K562 (cell line): Measurements from ENCODE around the gene CLIP2. TPM values are rescaled to one million over a fixed set of nuclear protein-coding genes. Genes with fewer than 3 reads are reported as not detected.

Source experiments
- ATF7 ChIP-seq: fragments of 450-650 bp; IDR thresholded peaks from 2 replicates; pipeline ENCODE4 v1.7.1; 2014; ENCODE audit warnings: mild to moderate bottlenecking, moderate library complexity
- BDP1 ChIP-seq: IDR thresholded peaks from 3 replicates; pipeline ENCODE4 v1.6.1; 2011; ENCODE audit not compliant: insufficient read length, insufficient read depth
- CEBPG ChIP-seq, 3 experiments: fragments of 200-800 bp in 1 of 3; sonication (Bioruptor generic) in 1 of 3; sonication (generic) in 1 of 3; formaldehyde crosslinking in 1 of 3; IDR thresholded peaks in 2 of 3; conservative IDR thresholded peaks in 1 of 3; 2 replicates each; pipeline versions ENCODE4 v1.6.1 to v1.8.0; 2016 to 2022; ENCODE audit warnings: missing compliant biosample characterization in 2 of 3, missing genetic modification characterization in 2 of 3, mild to moderate bottlenecking in 1 of 3, missing genetic modification reagents in 1 of 3
- EGR1 ChIP-seq: fragments of 450-650 bp; conservative IDR thresholded peaks from 2 replicates; pipeline ENCODE4 v1.6.1; 2017; ENCODE audit warnings: mild to moderate bottlenecking
- ELK1 ChIP-seq: sonication (generic); formaldehyde crosslinking; IDR thresholded peaks from 2 replicates; pipeline ENCODE4 v1.8.1; 2022; ENCODE audit warnings: missing genetic modification reagents
- FOXJ2 ChIP-seq: fragments of 200-800 bp; sonication (Bioruptor generic); IDR thresholded peaks from 2 replicates; pipeline ENCODE4 v1.6.1; 2016; ENCODE audit warnings: missing genetic modification characterization, missing compliant biosample characterization
- HNRNPH1 ChIP-seq: fragments of 200-400 bp; formaldehyde crosslinking; optimal IDR thresholded peaks from 2 replicates; pipeline ENCODE3; 2017; ENCODE audit warnings: low read depth, mild to moderate bottlenecking, low read length, moderate library complexity
- IFI16 ChIP-seq: fragments of 250-450 bp; sonication (Bioruptor Pico); IDR thresholded peaks from 2 replicates; pipeline ENCODE4 v2.1.2; 2022; ENCODE audit warnings: mild to moderate bottlenecking, inconsistent platforms
- JUNB ChIP-seq: fragments of 450-650 bp; formaldehyde crosslinking; conservative IDR thresholded peaks from 2 replicates; pipeline ENCODE4 v1.4.0; 2020; ENCODE audit warnings: mild to moderate bottlenecking
- MXI1 ChIP-seq: IDR thresholded peaks from 2 replicates; pipeline ENCODE4 v1.6.1; 2011; ENCODE audit warnings: low read depth, mild to moderate bottlenecking, improper control_type of control experiment, low read length
- NBN ChIP-seq: fragments of 450-650 bp; IDR thresholded peaks from 2 replicates; pipeline ENCODE4 v1.6.1; 2016; ENCODE audit warnings: low read depth, mild to moderate bottlenecking
- PHB ChIP-seq: fragments of 250-450 bp; sonication (Bioruptor Pico); IDR thresholded peaks from 2 replicates; pipeline ENCODE4 v1.5.0; 2021
- RBM22 ChIP-seq: fragments of 200-400 bp; formaldehyde crosslinking; IDR thresholded peaks from 2 replicates; pipeline ENCODE4 v1.6.1; 2018; ENCODE audit warnings: low read length, low read depth; ENCODE audit not compliant: poor library complexity, severe bottlenecking
- SMAD2 ChIP-seq: fragments of 150-350 bp; IDR thresholded peaks from 2 replicates; pipeline ENCODE4 v1.6.1; 2014; ENCODE audit warnings: low read depth, mild to moderate bottlenecking, low read length
- SMC3 ChIP-seq: conservative IDR thresholded peaks from 2 replicates; pipeline ENCODE4 v1.6.1; 2011; ENCODE audit warnings: low read depth, low read length, improper control_type of control experiment; ENCODE audit not compliant: insufficient read depth
- ZBTB1 ChIP-seq: sonication (generic); formaldehyde crosslinking; IDR thresholded peaks from 2 replicates; pipeline ENCODE4 v1.8.1; 2023; ENCODE audit warnings: missing genetic modification reagents, low read depth, mild to moderate bottlenecking, borderline replicate concordance
- ZBTB17 ChIP-seq: fragments of 450-650 bp; formaldehyde crosslinking; IDR thresholded peaks from 2 replicates; pipeline ENCODE4 v1.4.0; 2020; ENCODE audit warnings: mild to moderate bottlenecking
- ZNF12 ChIP-seq: sonication (generic); formaldehyde crosslinking; IDR thresholded peaks from 2 replicates; pipeline ENCODE4 v1.4.0; 2020; ENCODE audit warnings: mild to moderate bottlenecking, missing genetic modification reagents
- polyA plus RNA-seq, 8 experiments: library from polyadenylated mRNA; depleted of rRNA in 4 of 8; stranded (reverse) in 5 of 8; unstranded in 3 of 8; fragments of >200 nt; fragmentation: Nextera tagmentation in 2 of 8; fragmentation: Illumina TruSeq in 1 of 8; extraction: Ambion mirVana in 2 of 8; extraction: Trizol in 1 of 8; gene quantifications; 2 replicates each; pipeline versions ENCODE4 v1.2.1 to v1.2.3, GENCODE V29; 2011 to 2014; ENCODE audit warnings: inconsistent platforms in 1 of 8, missing spikeins in 1 of 8
- total RNA-seq, 7 experiments: library from RNA; depleted of rRNA in 6 of 7; stranded (reverse); fragments of >200 nt in 6 of 7; fragmentation: Illumina TruSeq in 2 of 7; extraction: Trizol in 2 of 7; gene quantifications; 2 replicates each; pipeline versions ENCODE4 v1.2.1 to v1.2.3, GENCODE V29; 2011 to 2021; ENCODE audit warnings: low replicate concordance in 1 of 7
- TF ChIP-seq, protein P1 (sequence below): sonication (generic); formaldehyde crosslinking; IDR thresholded peaks from 2 replicates; pipeline ENCODE4 v1.4.0; 2020; ENCODE audit warnings: mild to moderate bottlenecking, missing genetic modification reagents
- TF ChIP-seq, protein P2 (sequence below): fragments of 450-650 bp; IDR thresholded peaks from one replicate; pipeline ENCODE4 v1.6.1; 2018; ENCODE audit warnings: mild to moderate bottlenecking, moderate library complexity; ENCODE audit not compliant: partially characterized antibody
- TF ChIP-seq, protein P3 (sequence below), 3 experiments: IDR thresholded peaks in 2 of 3; conservative IDR thresholded peaks in 1 of 3; 2 replicates each; pipeline ENCODE4 v1.5.1; 2011 to 2012; ENCODE audit warnings: low read length in 3 of 3, mild to moderate bottlenecking in 3 of 3, control low read depth in 2 of 3, improper control_type of control experiment in 1 of 3, inconsistent platforms in 1 of 3, low read depth in 1 of 3, mixed read lengths in 1 of 3, moderate library complexity in 1 of 3; ENCODE audit not compliant: insufficient read depth in 2 of 3

CLIP2 gene
- total and polyA plus RNA-seq, 9 of the 15 experiments (the other 6 are each of a cell fraction or from before 2014, with no cell fraction given) = 0.07 to 5.4 (median 2.1) TPM

DNA sequence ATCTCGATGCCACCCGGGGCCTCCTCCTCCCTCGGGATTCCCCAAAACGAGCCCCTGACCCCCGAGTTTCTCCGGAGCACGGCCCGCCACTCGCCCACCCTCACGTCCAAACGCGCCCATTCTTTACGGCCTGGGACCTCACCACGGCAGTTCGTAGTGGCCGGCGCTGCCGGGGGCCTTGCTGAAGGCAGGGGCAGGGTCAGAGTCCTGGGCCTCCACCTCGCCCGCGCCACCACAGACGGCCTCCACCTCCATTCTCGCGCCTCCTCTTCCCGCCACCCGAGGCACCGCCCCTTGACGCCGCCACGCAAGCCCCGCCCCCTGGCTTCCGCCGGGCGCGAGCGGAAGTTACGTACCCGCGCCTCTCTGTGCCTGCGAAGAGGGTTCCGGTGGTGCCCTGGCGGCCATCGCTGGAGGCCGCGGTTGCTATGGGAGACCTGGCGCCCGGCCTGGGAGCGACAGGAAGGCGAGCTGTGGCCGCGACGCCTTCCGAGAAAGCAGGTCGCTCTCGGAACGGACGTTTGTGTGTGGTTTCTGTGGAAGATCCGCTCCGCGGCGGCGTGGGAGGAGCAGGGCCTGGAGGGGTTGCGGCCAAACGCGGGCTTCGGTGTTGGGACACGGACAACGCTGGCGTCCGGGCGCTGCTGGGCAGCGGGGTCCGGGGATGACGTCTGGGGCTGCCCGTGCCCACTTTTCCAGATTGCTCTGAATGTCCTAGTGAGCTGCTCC, 34.9 kb upstream of the CLIP2 start, which contains the start of gene RFC2 (continued):
- TF ChIP-seq SMC3 (no peak), BDP1 (no peak), NBN (peak; percentile 62), ELK1 (CRISPR knock-in tag) (no peak), EGR1 (peak; percentile 59), FOXJ2 (tag) (no peak), IFI16 (CRISPR knock-in tag) (no peak), PHB (peak; percentile 91), ZBTB1 (peak; percentile 89), ATF7 (peak; percentile 92), ZBTB17 (CRISPR knock-in tag) (no peak), HNRNPH1 (no peak), SMAD2 (no peak), ZNF12 (no peak; the same call in 1 of the 2 replicates), CEBPG (CRISPR knock-in tag; IDR thresholded peaks at IDR 0.05) (0 out of 2 replicates have a peak, but pooled peaks have one; percentile 22), CEBPG (tag; conservative IDR thresholded peaks at IDR 0.05 in 1 of 2, IDR thresholded peaks at IDR 0.05 in 1 of 2) (no peak), JUNB (CRISPR knock-in tag) (no peak), MXI1 (peak; percentile 97), RBM22 (peak; percentile 99)
- TF ChIP-seq, protein P1, sequence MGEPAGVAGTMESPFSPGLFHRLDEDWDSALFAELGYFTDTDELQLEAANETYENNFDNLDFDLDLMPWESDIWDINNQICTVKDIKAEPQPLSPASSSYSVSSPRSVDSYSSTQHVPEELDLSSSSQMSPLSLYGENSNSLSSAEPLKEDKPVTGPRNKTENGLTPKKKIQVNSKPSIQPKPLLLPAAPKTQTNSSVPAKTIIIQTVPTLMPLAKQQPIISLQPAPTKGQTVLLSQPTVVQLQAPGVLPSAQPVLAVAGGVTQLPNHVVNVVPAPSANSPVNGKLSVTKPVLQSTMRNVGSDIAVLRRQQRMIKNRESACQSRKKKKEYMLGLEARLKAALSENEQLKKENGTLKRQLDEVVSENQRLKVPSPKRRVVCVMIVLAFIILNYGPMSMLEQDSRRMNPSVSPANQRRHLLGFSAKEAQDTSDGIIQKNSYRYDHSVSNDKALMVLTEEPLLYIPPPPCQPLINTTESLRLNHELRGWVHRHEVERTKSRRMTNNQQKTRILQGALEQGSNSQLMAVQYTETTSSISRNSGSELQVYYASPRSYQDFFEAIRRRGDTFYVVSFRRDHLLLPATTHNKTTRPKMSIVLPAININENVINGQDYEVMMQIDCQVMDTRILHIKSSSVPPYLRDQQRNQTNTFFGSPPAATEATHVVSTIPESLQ (CRISPR knock-in tag) = peak; percentile 84
- TF ChIP-seq, protein P2, sequence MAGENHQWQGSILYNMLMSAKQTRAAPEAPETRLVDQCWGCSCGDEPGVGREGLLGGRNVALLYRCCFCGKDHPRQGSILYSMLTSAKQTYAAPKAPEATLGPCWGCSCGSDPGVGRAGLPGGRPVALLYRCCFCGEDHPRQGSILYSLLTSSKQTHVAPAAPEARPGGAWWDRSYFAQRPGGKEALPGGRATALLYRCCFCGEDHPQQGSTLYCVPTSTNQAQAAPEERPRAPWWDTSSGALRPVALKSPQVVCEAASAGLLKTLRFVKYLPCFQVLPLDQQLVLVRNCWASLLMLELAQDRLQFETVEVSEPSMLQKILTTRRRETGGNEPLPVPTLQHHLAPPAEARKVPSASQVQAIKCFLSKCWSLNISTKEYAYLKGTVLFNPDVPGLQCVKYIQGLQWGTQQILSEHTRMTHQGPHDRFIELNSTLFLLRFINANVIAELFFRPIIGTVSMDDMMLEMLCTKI = no peak
- TF ChIP-seq, protein P3, sequence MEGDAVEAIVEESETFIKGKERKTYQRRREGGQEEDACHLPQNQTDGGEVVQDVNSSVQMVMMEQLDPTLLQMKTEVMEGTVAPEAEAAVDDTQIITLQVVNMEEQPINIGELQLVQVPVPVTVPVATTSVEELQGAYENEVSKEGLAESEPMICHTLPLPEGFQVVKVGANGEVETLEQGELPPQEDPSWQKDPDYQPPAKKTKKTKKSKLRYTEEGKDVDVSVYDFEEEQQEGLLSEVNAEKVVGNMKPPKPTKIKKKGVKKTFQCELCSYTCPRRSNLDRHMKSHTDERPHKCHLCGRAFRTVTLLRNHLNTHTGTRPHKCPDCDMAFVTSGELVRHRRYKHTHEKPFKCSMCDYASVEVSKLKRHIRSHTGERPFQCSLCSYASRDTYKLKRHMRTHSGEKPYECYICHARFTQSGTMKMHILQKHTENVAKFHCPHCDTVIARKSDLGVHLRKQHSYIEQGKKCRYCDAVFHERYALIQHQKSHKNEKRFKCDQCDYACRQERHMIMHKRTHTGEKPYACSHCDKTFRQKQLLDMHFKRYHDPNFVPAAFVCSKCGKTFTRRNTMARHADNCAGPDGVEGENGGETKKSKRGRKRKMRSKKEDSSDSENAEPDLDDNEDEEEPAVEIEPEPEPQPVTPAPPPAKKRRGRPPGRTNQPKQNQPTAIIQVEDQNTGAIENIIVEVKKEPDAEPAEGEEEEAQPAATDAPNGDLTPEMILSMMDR (IDR thresholded peaks at IDR 0.05 in 2 of 3, conservative IDR thresholded peaks at IDR 0.05 in 1 of 3; ENCODE audit: insufficient read depth in 2 of 3, low read depth in 1 of 3, low read length in 3 of 3) = peak in 2 of 3 experiments; percentile 30 to 37; a peak in 2 of 6 replicates
